HEK293 (cell line): ENCODE data around the gene ZNF695.

Source experiments
- CTCF ChIA-PET: fragments of 350-600 bp; formaldehyde crosslinking; extraction: SDS; loops from one replicate; lab custom pipeline; 2021; ENCODE audit warnings: antibody characterized with exemption; lab: Yijun Ruan, JAX
- POLR2A ChIA-PET: fragments of 300-600 bp; formaldehyde crosslinking; extraction: SDS; loops from one replicate; lab custom pipeline; 2020; ENCODE audit warnings: antibody characterized with exemption, inconsistent platforms; lab: Yijun Ruan, JAX
- H3K27ac ChIP-seq: fragments of 200-500 bp; sonication (Bioruptor generic); 2 replicates; pipeline ENCODE4 v1.5.1; 2014; ENCODE audit warnings: low read depth, low read length, control low read depth, inconsistent platforms; ENCODE audit errors: extremely low read depth
- H3K36me3 ChIP-seq, 2 experiments: fragments of 200-500 bp in 1 of 2; sonication (Bioruptor generic) in 1 of 2; 1 replicate in 1 of 2; 2 replicates in 1 of 2; pipeline ENCODE4 v1.5.1; 2014 to 2017; ENCODE audit warnings: inconsistent platforms in 2 of 2, low read length in 2 of 2; ENCODE audit not compliant: control insufficient read depth in 2 of 2, insufficient read depth in 1 of 2
- H3K4me1 ChIP-seq: fragments of 200-500 bp; sonication (Bioruptor generic); 2 replicates; pipeline ENCODE4 v1.5.1; 2014; ENCODE audit warnings: mild to moderate bottlenecking, low read length, inconsistent platforms; ENCODE audit not compliant: control insufficient read depth, insufficient read depth
- H3K4me3 ChIP-seq: 2 replicates; pipeline ENCODE4 v1.5.1; 2011; ENCODE audit warnings: low read depth, mild to moderate bottlenecking, control low read depth, low read length, moderate library complexity
- H3K9me3 ChIP-seq: fragments of 200-500 bp; sonication (Bioruptor generic); 2 replicates; pipeline ENCODE4 v1.5.1; 2014; ENCODE audit warnings: low read depth, low read length, inconsistent platforms; ENCODE audit not compliant: control insufficient read depth, insufficient read depth
- REPIN1 ChIP-seq: fragments of 450-650 bp; formaldehyde crosslinking; IDR thresholded peaks from 2 replicates; pipeline ENCODE4 v1.5.1; 2017; ENCODE audit warnings: missing biosample characterization, missing genetic modification characterization, low read depth
- SCRT2 ChIP-seq: fragments of 450-650 bp; formaldehyde crosslinking; IDR thresholded peaks from 2 replicates; pipeline ENCODE4 v1.5.1; 2016; ENCODE audit warnings: missing biosample characterization, missing genetic modification characterization
- SP2 ChIP-seq: fragments of 450-650 bp; formaldehyde crosslinking; IDR thresholded peaks from 2 replicates; pipeline ENCODE4 v1.5.1; 2016; ENCODE audit warnings: missing biosample characterization, missing genetic modification characterization
- SP3 ChIP-seq: fragments of 450-650 bp; formaldehyde crosslinking; IDR thresholded peaks from 2 replicates; pipeline ENCODE4 v1.5.1; 2016; ENCODE audit warnings: missing biosample characterization, missing genetic modification characterization
- ZBTB20 ChIP-seq: fragments of 450-650 bp; formaldehyde crosslinking; IDR thresholded peaks from 2 replicates; pipeline ENCODE4 v1.5.1; 2016; ENCODE audit warnings: missing biosample characterization, missing genetic modification characterization
- ZBTB48 ChIP-seq: fragments of 450-650 bp; formaldehyde crosslinking; IDR thresholded peaks from 2 replicates; pipeline ENCODE4 v1.5.1; 2016; ENCODE audit warnings: missing biosample characterization, missing genetic modification characterization
- ZNF248 ChIP-seq: fragments of 450-650 bp; formaldehyde crosslinking; IDR thresholded peaks from 2 replicates; pipeline ENCODE4 v1.5.1; 2017; ENCODE audit warnings: missing biosample characterization, missing genetic modification characterization
- ZNF324 ChIP-seq: fragments of 450-650 bp; formaldehyde crosslinking; IDR thresholded peaks from 2 replicates; pipeline ENCODE4 v1.5.1; 2016; ENCODE audit warnings: missing biosample characterization, missing genetic modification characterization
- ZNF335 ChIP-seq: fragments of 450-650 bp; formaldehyde crosslinking; conservative IDR thresholded peaks from 2 replicates; pipeline ENCODE4 v1.5.1; 2016; ENCODE audit warnings: missing biosample characterization, missing genetic modification characterization
- ZNF350 ChIP-seq: fragments of 450-650 bp; formaldehyde crosslinking; IDR thresholded peaks from 2 replicates; pipeline ENCODE4 v1.5.0; 2017; ENCODE audit warnings: missing biosample characterization, mild to moderate bottlenecking, missing genetic modification characterization
- ZNF366 ChIP-seq: fragments of 450-650 bp; formaldehyde crosslinking; conservative IDR thresholded peaks from 2 replicates; pipeline ENCODE4 v1.5.1; 2016; ENCODE audit warnings: missing biosample characterization, missing genetic modification characterization
- ZNF37A ChIP-seq: fragments of 450-650 bp; IDR thresholded peaks from 2 replicates; pipeline ENCODE4 v1.5.1; 2018; ENCODE audit warnings: missing biosample characterization, missing genetic modification characterization
- ZNF391 ChIP-seq: fragments of 450-650 bp; formaldehyde crosslinking; IDR thresholded peaks from 2 replicates; pipeline ENCODE4 v1.5.1; 2016; ENCODE audit warnings: low read depth, missing biosample characterization, missing genetic modification characterization, borderline replicate concordance
- ZNF548 ChIP-seq: fragments of 450-650 bp; formaldehyde crosslinking; IDR thresholded peaks from 2 replicates; pipeline ENCODE4 v1.5.1; 2016; ENCODE audit warnings: missing biosample characterization, missing genetic modification characterization
- ZNF555 ChIP-seq: fragments of 450-650 bp; formaldehyde crosslinking; conservative IDR thresholded peaks from 2 replicates; pipeline ENCODE4 v1.5.1; 2017; ENCODE audit warnings: missing biosample characterization, mild to moderate bottlenecking, missing genetic modification characterization, inconsistent platforms
- ZNF777 ChIP-seq: fragments of 450-650 bp; formaldehyde crosslinking; IDR thresholded peaks from 2 replicates; pipeline ENCODE4 v1.5.1; 2017; ENCODE audit warnings: missing biosample characterization, missing genetic modification characterization, borderline replicate concordance
- ZNF792 ChIP-seq: fragments of 450-650 bp; formaldehyde crosslinking; IDR thresholded peaks from 2 replicates; pipeline ENCODE4 v1.5.1; 2016; ENCODE audit warnings: missing biosample characterization, missing genetic modification characterization
- ZNF830 ChIP-seq: fragments of 450-650 bp; IDR thresholded peaks from 2 replicates; pipeline ENCODE4 v1.5.0; 2018; ENCODE audit warnings: missing biosample characterization, missing genetic modification characterization, low read depth, mild to moderate bottlenecking, moderate library complexity
- ZSCAN23 ChIP-seq: fragments of 450-650 bp; formaldehyde crosslinking; IDR thresholded peaks from 2 replicates; pipeline ENCODE4 v1.5.1; 2016; ENCODE audit warnings: missing biosample characterization, missing genetic modification characterization
- ZXDB ChIP-seq: fragments of 450-650 bp; formaldehyde crosslinking; IDR thresholded peaks from 2 replicates; pipeline ENCODE4 v1.5.1; 2016; ENCODE audit warnings: missing biosample characterization, missing genetic modification characterization
- TF ChIP-seq, protein P1 (sequence below): fragments of 450-650 bp; formaldehyde crosslinking; IDR thresholded peaks from 2 replicates; pipeline ENCODE4 v1.5.1; 2016; ENCODE audit warnings: missing biosample characterization, missing genetic modification characterization
- TF ChIP-seq, protein P2 (sequence below): fragments of 450-650 bp; formaldehyde crosslinking; IDR thresholded peaks from 2 replicates; pipeline ENCODE4 v1.5.1; 2017; ENCODE audit warnings: missing biosample characterization, missing genetic modification characterization
- TF ChIP-seq, protein P3 (sequence below): fragments of 450-650 bp; formaldehyde crosslinking; IDR thresholded peaks from 2 replicates; pipeline ENCODE4 v1.5.1; 2017; ENCODE audit warnings: missing biosample characterization, missing genetic modification characterization
- TF ChIP-seq, protein P4 (sequence below): IDR thresholded peaks from 2 replicates; pipeline ENCODE4 v1.6.1; 2011; ENCODE audit warnings: mild to moderate bottlenecking, low read depth, low read length, borderline replicate concordance

The ZNF695 gene

DNA sequence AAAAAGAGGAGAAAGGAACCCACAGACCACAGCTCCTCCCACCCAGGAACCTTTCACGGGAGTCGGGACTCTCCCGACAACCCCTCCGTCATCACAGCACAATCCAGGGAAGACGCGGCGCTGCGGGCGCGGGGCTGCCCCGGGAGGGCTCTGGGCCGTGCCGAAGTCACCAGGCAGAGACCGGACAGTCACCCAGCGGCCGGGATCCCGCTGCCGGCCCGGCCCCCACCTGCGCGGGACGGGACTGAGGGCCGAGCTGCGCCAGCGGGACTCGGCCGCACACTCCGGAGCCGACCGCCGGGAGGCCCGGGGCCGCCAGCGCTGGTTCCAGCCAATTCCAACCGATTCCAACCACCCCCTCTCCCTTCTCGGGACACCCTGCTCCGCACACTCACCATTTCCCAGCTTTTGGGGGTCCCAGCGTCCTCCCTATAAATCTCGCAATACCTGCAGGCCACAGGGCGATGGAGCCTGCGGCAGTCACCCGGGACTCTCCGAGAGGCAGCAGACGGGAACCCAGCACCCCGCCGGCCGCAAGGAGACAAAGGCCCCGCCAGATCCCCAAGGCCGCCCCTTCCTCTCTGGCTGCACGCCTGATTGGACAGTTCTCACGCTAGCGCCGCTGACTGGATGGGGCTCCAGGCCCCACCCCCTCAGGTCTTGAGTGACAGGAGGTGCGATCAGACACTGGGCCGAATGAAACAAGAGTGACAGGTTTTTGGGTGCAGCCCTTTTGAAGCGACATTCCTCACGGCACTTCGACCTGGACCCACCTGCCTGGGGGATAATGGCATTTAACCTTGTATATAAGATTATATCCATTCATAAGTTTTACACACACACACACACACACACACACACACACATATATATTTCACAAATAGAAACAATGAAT lies at the start of gene ZNF695:
Gene ZNF695, minus strand, starts transcription at position 547 of the 895 bp plus-strand sequence. Its CDS starts 149 bp downstream, at position 398.
- ChIA-PET POLR2A (interaction anchor here (0.7 to 0.9 kb wide), 2 partner anchors 71 to 106 kb away, joined by 3 to 9 read pairs; partner anchors contain the start of gene ZNF670), CTCF (interaction anchor here (0.7 kb wide), 1 partner anchor 249 kb away, joined by 3 read pairs; no protein-coding TSS in a partner anchor)
- no peaks in the 10 kb centered on the region for H3K9me3 ChIP-seq
- peak within 1 kb of the TSS; percentile 69 for H3K4me3 ChIP-seq
- no peak within 1 kb of the TSS; the same call in 1 of the 2 replicates for H3K27ac ChIP-seq
- H3K4me1 ChIP-seq, result no peaks in the 10 kb centered on the region
- TF ChIP-seq, protein P1, sequence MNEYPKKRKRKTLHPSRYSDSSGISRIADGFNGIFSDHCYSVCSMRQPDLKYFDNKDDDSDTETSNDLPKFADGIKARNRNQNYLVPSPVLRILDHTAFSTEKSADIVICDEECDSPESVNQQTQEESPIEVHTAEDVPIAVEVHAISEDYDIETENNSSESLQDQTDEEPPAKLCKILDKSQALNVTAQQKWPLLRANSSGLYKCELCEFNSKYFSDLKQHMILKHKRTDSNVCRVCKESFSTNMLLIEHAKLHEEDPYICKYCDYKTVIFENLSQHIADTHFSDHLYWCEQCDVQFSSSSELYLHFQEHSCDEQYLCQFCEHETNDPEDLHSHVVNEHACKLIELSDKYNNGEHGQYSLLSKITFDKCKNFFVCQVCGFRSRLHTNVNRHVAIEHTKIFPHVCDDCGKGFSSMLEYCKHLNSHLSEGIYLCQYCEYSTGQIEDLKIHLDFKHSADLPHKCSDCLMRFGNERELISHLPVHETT, result no peak
- TF ChIP-seq ZBTB20 (tag by site-specific recombination) (peak; percentile 42; the same call in 1 of the 2 replicates), ZNF777 (tag by site-specific recombination) (no peak), SCRT2 (no peak), ZNF391 (tag by site-specific recombination) (no peak), ZNF350 (tag by site-specific recombination) (peak; percentile 73; the same call in 1 of the 2 replicates), ZSCAN23 (tag by site-specific recombination) (no peak), ZNF548 (tag by site-specific recombination) (no peak), ZBTB48 (tag by site-specific recombination) (no peak), SP3 (peak; percentile 56), ZNF555 (tag by site-specific recombination) (no peak), SP2 (tag by site-specific recombination) (peak; percentile 88), ZNF335 (tag by site-specific recombination) (peak; percentile 82)
- TF ChIP-seq, protein P2, sequence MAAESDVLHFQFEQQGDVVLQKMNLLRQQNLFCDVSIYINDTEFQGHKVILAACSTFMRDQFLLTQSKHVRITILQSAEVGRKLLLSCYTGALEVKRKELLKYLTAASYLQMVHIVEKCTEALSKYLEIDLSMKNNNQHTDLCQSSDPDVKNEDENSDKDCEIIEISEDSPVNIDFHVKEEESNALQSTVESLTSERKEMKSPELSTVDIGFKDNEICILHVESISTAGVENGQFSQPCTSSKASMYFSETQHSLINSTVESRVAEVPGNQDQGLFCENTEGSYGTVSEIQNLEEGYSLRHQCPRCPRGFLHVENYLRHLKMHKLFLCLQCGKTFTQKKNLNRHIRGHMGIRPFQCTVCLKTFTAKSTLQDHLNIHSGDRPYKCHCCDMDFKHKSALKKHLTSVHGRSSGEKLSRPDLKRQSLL (tag by site-specific recombination), result peak; percentile 73
- peaks cover 0 to 14% of the 10 kb centered on the region in 2 experiments; a peak in 2 of 3 replicates for H3K36me3 ChIP-seq

DNA sequence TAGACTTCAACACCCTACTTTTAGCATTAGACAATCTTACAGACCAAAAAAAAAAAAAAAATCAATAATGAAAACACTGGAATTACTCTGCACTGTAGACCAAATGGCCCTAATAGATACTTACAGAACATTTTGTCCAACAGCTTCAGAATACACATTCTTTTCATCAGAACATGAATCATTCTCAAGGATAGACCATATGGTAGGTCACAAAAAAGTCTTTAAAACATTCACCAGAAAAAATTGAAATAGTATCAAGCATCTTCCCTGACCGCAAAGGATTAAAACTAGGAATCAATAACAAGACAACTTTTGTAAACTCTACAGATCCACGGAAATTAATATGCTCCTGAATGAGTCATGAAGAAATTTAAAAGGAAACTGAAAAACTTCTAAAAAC lies 48.2 kb upstream of the ZNF695 start:
- H3K36me3 ChIP-seq, result no peaks in the 10 kb centered on the region
- no peaks in the 10 kb centered on the region for H3K4me1 ChIP-seq
- CTCF ChIA-PET, result no interaction called here
- H3K27ac ChIP-seq, result no peak overlapping the region
- POLR2A ChIA-PET, result no interaction called here
- no peaks in the 10 kb centered on the region for H3K9me3 ChIP-seq
- TF ChIP-seq ZNF248 (tag by site-specific recombination) (no peak), ZNF366 (tag by site-specific recombination) (no peak), ZXDB (no peak), ZNF830 (no peak), REPIN1 (tag by site-specific recombination) (no peak), ZNF37A (tag by site-specific recombination) (no peak), ZNF335 (tag by site-specific recombination) (no peak), ZNF792 (tag by site-specific recombination) (no peak), ZNF324 (no peak)
- TF ChIP-seq, protein P3, sequence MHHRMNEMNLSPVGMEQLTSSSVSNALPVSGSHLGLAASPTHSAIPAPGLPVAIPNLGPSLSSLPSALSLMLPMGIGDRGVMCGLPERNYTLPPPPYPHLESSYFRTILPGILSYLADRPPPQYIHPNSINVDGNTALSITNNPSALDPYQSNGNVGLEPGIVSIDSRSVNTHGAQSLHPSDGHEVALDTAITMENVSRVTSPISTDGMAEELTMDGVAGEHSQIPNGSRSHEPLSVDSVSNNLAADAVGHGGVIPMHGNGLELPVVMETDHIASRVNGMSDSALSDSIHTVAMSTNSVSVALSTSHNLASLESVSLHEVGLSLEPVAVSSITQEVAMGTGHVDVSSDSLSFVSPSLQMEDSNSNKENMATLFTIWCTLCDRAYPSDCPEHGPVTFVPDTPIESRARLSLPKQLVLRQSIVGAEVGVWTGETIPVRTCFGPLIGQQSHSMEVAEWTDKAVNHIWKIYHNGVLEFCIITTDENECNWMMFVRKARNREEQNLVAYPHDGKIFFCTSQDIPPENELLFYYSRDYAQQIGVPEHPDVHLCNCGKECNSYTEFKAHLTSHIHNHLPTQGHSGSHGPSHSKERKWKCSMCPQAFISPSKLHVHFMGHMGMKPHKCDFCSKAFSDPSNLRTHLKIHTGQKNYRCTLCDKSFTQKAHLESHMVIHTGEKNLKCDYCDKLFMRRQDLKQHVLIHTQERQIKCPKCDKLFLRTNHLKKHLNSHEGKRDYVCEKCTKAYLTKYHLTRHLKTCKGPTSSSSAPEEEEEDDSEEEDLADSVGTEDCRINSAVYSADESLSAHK (tag by site-specific recombination), result no peak
- TF ChIP-seq, protein P4, sequence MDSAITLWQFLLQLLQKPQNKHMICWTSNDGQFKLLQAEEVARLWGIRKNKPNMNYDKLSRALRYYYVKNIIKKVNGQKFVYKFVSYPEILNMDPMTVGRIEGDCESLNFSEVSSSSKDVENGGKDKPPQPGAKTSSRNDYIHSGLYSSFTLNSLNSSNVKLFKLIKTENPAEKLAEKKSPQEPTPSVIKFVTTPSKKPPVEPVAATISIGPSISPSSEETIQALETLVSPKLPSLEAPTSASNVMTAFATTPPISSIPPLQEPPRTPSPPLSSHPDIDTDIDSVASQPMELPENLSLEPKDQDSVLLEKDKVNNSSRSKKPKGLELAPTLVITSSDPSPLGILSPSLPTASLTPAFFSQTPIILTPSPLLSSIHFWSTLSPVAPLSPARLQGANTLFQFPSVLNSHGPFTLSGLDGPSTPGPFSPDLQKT, result no peak
- H3K4me3 ChIP-seq, result no peak overlapping the region
